ENCODE results near the gene FARP1.
A peak's percentile ranks its signal among the peaks of the same experiment; 100 is the strongest.

FARP1 gene

DNA sequence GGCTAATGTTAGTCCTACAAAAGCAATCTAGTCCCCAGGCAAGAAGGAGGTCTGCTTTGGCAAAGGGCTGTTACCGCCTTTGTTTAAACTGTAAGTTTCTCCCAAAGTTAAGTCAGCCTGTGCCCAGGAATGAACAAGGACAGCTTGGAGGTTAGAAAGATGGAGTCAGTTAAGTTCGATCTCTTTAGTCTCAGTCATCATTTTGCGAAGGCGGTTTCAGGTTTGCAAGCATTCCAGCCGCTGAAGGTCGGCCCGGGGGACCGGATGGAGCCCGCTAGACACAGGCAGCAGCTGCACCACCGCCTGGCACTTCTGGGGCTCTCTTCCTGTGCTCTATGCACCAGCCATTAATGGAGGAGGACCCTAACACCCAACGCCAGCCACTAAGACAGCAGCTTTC is 342.7 kb downstream of the FARP1 start:
- H3K9ac ChIP-seq, result no peak overlapping the region
- peaks cover 40% of the 10 kb centered on the region for H3K4me1 ChIP-seq
- H3K9me3 ChIP-seq (ENCODE audit: control insufficient read depth, low read length), result no peaks in the 10 kb centered on the region
- no peaks in the 10 kb centered on the region for H3K36me3 ChIP-seq (ENCODE audit: control insufficient read depth, insufficient read depth, low read length)
- no peak overlapping the region for H2AFZ ChIP-seq
- H3K27ac ChIP-seq, result peak overlapping the region; percentile 99
- TF ChIP-seq, protein P1, sequence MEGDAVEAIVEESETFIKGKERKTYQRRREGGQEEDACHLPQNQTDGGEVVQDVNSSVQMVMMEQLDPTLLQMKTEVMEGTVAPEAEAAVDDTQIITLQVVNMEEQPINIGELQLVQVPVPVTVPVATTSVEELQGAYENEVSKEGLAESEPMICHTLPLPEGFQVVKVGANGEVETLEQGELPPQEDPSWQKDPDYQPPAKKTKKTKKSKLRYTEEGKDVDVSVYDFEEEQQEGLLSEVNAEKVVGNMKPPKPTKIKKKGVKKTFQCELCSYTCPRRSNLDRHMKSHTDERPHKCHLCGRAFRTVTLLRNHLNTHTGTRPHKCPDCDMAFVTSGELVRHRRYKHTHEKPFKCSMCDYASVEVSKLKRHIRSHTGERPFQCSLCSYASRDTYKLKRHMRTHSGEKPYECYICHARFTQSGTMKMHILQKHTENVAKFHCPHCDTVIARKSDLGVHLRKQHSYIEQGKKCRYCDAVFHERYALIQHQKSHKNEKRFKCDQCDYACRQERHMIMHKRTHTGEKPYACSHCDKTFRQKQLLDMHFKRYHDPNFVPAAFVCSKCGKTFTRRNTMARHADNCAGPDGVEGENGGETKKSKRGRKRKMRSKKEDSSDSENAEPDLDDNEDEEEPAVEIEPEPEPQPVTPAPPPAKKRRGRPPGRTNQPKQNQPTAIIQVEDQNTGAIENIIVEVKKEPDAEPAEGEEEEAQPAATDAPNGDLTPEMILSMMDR (IDR thresholded peaks at IDR 0.05), result no peak
- H3K27me3 ChIP-seq (ENCODE audit: control insufficient read depth, insufficient read depth, low read length), result no peaks in the 10 kb centered on the region
- H3K79me2 ChIP-seq, result peaks cover 10% of the 10 kb centered on the region
- H3K4me2 ChIP-seq (ENCODE audit: low read length), result no peak overlapping the region
- H3K4me3 ChIP-seq (ENCODE audit: low read depth, low read length), result no peak overlapping the region

DNA sequence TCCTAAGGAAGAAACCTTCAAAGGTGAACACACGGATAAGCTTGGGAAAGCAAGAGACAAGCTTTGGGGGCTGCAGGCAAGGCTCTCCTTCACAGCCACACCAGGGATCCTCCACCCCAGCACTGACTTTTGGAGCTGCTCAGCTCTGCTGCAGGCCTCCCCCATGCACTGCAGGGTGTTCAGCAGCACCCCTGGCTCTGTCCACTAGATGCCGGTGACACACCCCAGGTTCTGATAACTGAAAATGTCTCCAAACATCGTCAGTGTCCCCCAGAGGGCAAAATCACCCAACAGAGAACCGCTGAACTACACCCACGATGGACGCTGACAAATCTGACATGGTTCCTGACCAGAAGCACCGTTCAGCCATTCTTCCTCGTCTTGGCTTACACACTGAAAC is 343.5 kb downstream of the FARP1 start:
- H3K27ac ChIP-seq, result no peak overlapping the region
- no peaks in the 10 kb centered on the region for H3K27me3 ChIP-seq (ENCODE audit: control insufficient read depth, insufficient read depth, low read length)
- no peak overlapping the region for H3K4me3 ChIP-seq (ENCODE audit: low read depth, low read length)
- H2AFZ ChIP-seq, result no peak overlapping the region
- H3K9ac ChIP-seq, result no peak overlapping the region
- H3K9me3 ChIP-seq (ENCODE audit: control insufficient read depth, low read length), result no peaks in the 10 kb centered on the region
- no peaks in the 10 kb centered on the region for H3K36me3 ChIP-seq (ENCODE audit: control insufficient read depth, insufficient read depth, low read length)
- TF ChIP-seq, protein P1 (IDR thresholded peaks at IDR 0.05), result no peak
- H3K79me2 ChIP-seq, result peaks cover 17% of the 10 kb centered on the region
- H3K4me2 ChIP-seq (ENCODE audit: low read length), result no peak overlapping the region
- H3K4me1 ChIP-seq, result peaks cover 33% of the 10 kb centered on the region

DNA sequence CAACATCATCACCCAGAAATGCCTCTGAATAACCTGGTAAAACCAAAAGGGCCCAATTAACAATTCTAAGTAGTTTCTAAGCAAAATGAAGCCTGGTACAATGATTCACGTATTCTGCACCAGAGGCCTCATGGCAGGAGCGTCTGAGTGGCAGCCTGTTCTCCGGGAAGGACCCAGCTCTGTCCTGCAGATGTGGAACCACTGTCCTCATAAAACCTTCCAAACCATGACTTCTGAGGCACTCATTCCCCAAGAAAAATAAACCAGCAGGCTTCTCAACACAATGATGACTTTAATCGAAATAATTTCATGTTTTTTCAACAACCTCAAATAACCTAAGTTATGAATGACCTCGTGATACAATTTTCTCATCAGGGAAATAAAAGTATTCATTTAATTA is 344.1 kb downstream of the FARP1 start:
- Histone ChIP-seq H3K4me2 (ENCODE audit: low read length) (no peak overlapping the region), H3K9me3 (ENCODE audit: control insufficient read depth, low read length) (no peaks in the 10 kb centered on the region), H2AFZ (no peak overlapping the region), H3K27ac (no peak overlapping the region), H3K9ac (no peak overlapping the region), H3K36me3 (ENCODE audit: control insufficient read depth, insufficient read depth, low read length) (no peaks in the 10 kb centered on the region), H3K79me2 (peaks cover 17% of the 10 kb centered on the region), H3K27me3 (ENCODE audit: control insufficient read depth, insufficient read depth, low read length) (no peaks in the 10 kb centered on the region), H3K4me3 (ENCODE audit: low read depth, low read length) (no peak overlapping the region), H3K4me1 (peaks cover 27% of the 10 kb centered on the region)
- TF ChIP-seq, protein P1 (IDR thresholded peaks at IDR 0.05), result no peak

DNA sequence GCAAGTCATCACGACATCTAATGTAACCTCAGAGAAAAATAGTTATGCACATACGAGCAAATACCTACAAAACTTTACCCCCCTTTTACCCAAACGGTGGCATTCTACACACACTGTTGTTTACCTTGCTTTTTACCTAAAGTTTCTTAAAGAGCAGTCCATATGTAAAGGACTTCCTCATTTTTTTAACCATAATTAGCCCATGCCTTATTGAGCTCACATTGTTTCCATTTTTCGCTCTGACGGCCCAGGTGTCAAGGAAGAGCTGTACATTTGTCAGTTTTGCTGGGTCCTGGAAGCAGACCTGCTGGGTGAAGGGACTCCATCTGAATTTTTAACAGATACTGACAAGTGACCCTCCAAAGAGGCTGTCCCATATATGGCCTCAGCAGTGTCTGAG is 344.6 kb downstream of the FARP1 start:
- Histone ChIP-seq H3K9me3 (ENCODE audit: control insufficient read depth, low read length) (no peaks in the 10 kb centered on the region), H3K27me3 (ENCODE audit: control insufficient read depth, insufficient read depth, low read length) (no peaks in the 10 kb centered on the region), H3K36me3 (ENCODE audit: control insufficient read depth, insufficient read depth, low read length) (no peaks in the 10 kb centered on the region), H3K4me3 (ENCODE audit: low read depth, low read length) (no peak overlapping the region), H3K79me2 (peaks cover 20% of the 10 kb centered on the region), H3K27ac (no peak overlapping the region), H3K4me1 (peaks cover 24% of the 10 kb centered on the region), H3K9ac (no peak overlapping the region), H3K4me2 (ENCODE audit: low read length) (no peak overlapping the region), H2AFZ (no peak overlapping the region)
- TF ChIP-seq, protein P1 (IDR thresholded peaks at IDR 0.05), result no peak

DNA sequence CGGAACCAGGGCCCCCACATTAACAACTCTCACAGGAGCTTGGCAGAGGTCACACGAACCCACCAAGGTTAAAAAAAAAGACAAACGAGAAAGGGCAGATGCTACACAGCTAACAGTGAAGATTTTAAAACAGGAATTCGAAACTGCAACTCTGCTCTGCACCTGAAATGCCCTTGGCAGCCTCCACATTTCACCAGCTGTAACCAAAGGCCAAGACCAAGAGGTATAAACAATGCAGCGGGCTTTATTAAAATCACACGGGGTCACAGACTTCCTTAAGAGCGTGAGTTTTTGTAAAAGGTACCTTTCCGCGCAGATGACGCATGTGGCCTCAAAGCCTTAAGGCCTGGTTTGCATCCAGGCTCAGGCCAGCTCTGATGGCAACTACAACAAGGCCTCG is 345.8 kb downstream of the FARP1 start:
- no peak overlapping the region for H3K4me2 ChIP-seq (ENCODE audit: low read length)
- H3K27me3 ChIP-seq (ENCODE audit: control insufficient read depth, insufficient read depth, low read length), result no peaks in the 10 kb centered on the region
- no peaks in the 10 kb centered on the region for H3K9me3 ChIP-seq (ENCODE audit: control insufficient read depth, low read length)
- H3K4me3 ChIP-seq (ENCODE audit: low read depth, low read length), result no peak overlapping the region
- H3K9ac ChIP-seq, result no peak overlapping the region
- no peak overlapping the region for H3K27ac ChIP-seq
- peaks cover 22% of the 10 kb centered on the region for H3K79me2 ChIP-seq
- H3K36me3 ChIP-seq (ENCODE audit: control insufficient read depth, insufficient read depth, low read length), result no peaks in the 10 kb centered on the region
- no peak overlapping the region for H2AFZ ChIP-seq
- TF ChIP-seq, protein P1 (IDR thresholded peaks at IDR 0.05), result no peak
- H3K4me1 ChIP-seq, result peaks cover 15% of the 10 kb centered on the region

Data from parathyroid adenoma (tissue), 2 donors.